Fibroblast of skin of scalp (primary cell): Measurements from ENCODE around the gene EEPD1.
A peak's percentile ranks its signal among the peaks of the same experiment; 100 is the strongest.

Experiments
- DNase-seq: peaks from one replicate; pipeline ENCODE4 v3.0.0-alpha.2; 2013

EEPD1 gene

DNA sequence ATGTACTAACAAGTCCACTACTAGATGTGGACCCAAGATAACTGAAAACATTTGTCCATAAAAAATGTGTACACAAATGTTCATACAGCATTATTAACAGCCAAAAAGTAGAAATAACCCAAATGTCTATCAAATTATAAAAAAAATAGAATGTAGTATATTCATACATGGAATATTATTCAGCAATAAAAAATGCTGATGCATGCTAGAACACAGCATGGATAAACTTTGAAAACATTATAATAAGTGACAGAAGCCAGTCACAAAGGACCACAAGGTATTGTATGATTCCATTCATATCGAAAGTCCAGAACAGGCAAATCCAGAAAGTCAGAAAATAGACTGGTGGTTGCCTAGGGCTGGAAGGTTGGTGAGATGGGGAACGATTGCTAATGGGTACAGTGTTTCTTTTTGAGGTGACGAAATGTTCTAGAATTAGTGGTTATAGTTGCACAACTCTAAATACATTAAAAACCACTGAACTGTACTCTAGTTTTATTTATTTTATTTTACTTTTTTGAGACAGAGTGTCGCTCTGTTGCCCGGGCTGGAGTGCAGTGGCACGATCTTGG is 193.3 kb downstream of the EEPD1 start:
- DNase-seq = no peak

DNA sequence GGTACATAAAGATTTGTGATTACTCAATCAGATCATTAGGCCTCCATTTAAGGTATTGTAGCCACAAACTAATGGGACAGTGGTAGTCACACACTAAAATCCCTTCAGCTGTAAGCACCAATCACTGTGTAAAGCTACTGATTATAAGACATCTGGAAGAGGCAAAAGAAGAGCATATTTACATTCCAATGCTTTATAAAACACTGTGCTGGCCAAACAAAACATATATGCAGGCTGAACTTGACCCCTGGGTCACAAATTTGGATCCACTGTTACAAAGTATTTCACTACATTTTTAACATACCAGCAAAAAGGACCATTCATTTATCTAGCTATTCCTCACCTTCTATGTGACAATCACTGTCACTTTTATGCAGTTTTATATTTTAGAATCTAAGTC is 195.2 kb downstream of the EEPD1 start:
- DNase-seq = peak; percentile 81

GRCh38 chr7:36348771-36349170 is 195.7 kb downstream of the EEPD1 start:
- DNase-seq = no peak

DNA sequence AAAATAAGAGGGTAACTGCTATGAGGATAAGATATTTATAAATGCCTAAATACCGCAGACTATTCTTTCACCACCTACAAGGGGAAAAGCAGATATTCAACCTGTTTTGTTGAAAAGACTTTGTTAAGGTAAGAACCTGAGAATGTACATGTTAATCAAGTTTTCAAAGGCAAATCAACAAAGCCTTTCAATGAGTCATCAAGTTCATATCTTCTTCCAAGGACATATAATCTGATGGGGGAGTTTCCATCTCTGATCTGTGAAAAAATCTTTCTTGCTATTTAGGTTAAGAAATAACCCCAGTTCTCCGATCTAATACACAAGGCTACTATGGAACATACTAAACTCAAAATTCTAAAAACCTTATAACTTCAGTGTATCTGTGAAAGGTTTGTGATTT is 196.6 kb downstream of the EEPD1 start:
- DNase-seq = no peak
